Measurements from ENCODE around the gene ZDHHC11.
"Not testable (repeated sequence)": the region's sequence is repeated elsewhere in the genome, so short reads cannot be mapped to it uniquely, and the experiment has no call there.

ZDHHC11 gene

GRCh38 chr5:860506-861150 is 9.8 kb upstream of the ZDHHC11 start:
- DNase-seq (ENCODE audit: low read depth in 3 of 3, low spot score in 1 of 3), result no peak

GRCh38 chr5:859798-860296 is 9.1 kb upstream of the ZDHHC11 start:
- DNase-seq (ENCODE audit: low read depth in 3 of 3, low spot score in 1 of 3), result no peak

GRCh38 chr5:859391-859790 is 8.6 kb upstream of the ZDHHC11 start:
- DNase-seq (ENCODE audit: low read depth in 3 of 3, low spot score in 1 of 3), result no peak

GRCh38 chr5:858726-859125 is 7.9 kb upstream of the ZDHHC11 start:
- no peak for DNase-seq (ENCODE audit: low read depth in 3 of 3, low spot score in 1 of 3)

- DNase-seq (ENCODE audit: low read depth in 3 of 3, low spot score in 1 of 3), result no peak
These were observed 6.0 kb upstream of the ZDHHC11 start for GRCh38 chr5:856531-857425.

- no peak for DNase-seq (ENCODE audit: low read depth in 3 of 3, low spot score in 1 of 3)
These were observed 5.2 kb upstream of the ZDHHC11 start for GRCh38 chr5:855771-856530.

- DNase-seq (ENCODE audit: low read depth in 3 of 3, low spot score in 1 of 3), result no peak
These were observed 4.4 kb upstream of the ZDHHC11 start for GRCh38 chr5:854966-855743.

GRCh38 chr5:854217-854616 is 3.4 kb upstream of the ZDHHC11 start:
- DNase-seq (ENCODE audit: low read depth in 3 of 3, low spot score in 1 of 3), result no peak

- not testable (repeated sequence) for DNase-seq (ENCODE audit: low read depth in 3 of 3, low spot score in 1 of 3)
These were observed 2.8 kb upstream of the ZDHHC11 start for GRCh38 chr5:853416-854090.

GRCh38 chr5:852431-853401 is 1.9 kb upstream of the ZDHHC11 start:
- no peak for DNase-seq (ENCODE audit: low read depth in 3 of 3, low spot score in 1 of 3)

GRCh38 chr5:852018-852417 is 1.2 kb upstream of the ZDHHC11 start:
- no peak for DNase-seq (ENCODE audit: low read depth in 3 of 3, low spot score in 1 of 3)

GRCh38 chr5:851553-851952 is 767 bp upstream of the ZDHHC11 start:
- DNase-seq (ENCODE audit: low read depth in 3 of 3, low spot score in 1 of 3), result no peak

GRCh38 chr5:851076-851475 is 290 bp upstream of the ZDHHC11 start:
- no peak for DNase-seq (ENCODE audit: low read depth in 3 of 3, low spot score in 1 of 3)

- DNase-seq (ENCODE audit: low read depth in 3 of 3, low spot score in 1 of 3), result no peak
These were observed 1.0 kb downstream of the ZDHHC11 start for GRCh38 chr5:849651-850301.

- DNase-seq (ENCODE audit: low read depth in 3 of 3, low spot score in 1 of 3), result no peak
These were observed 2.1 kb downstream of the ZDHHC11 start for GRCh38 chr5:848671-849111.

- not testable (repeated sequence) for DNase-seq (ENCODE audit: low read depth in 3 of 3, low spot score in 1 of 3)
These were observed 3.0 kb downstream of the ZDHHC11 start for GRCh38 chr5:847736-848135.

- DNase-seq (ENCODE audit: low read depth in 3 of 3, low spot score in 1 of 3), result not testable (repeated sequence)
These were observed 3.6 kb downstream of the ZDHHC11 start for GRCh38 chr5:847212-847611.

GRCh38 chr5:846602-847091 is 4.1 kb downstream of the ZDHHC11 start:
- DNase-seq (ENCODE audit: low read depth in 3 of 3, low spot score in 1 of 3), result not testable (repeated sequence)
